Measurements from ENCODE around the gene PHLPP1.

DNA sequence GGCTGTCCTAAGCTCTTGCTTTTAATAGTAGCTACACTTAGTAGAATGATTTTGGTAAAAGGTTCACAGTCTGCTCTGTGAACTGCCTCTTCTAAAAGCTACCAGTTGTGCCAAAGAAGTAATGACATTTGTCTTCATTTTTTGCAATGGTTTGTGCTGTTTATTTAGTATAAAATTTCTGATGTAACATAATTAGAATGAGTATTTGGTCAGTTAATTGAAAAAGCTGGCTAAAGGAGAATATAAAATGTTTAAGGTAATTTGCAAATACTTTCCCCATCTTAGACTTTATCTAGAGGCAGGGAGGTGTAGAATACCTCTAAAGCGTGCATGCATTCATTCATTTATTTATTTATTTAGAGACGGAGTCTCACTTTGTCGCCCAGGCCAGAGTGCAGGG, 71.3 kb downstream of the PHLPP1 start:
- TF ChIP-seq POLR2A (IDR thresholded peaks at IDR 0.05), result no peak
- TF ChIP-seq, protein P1, sequence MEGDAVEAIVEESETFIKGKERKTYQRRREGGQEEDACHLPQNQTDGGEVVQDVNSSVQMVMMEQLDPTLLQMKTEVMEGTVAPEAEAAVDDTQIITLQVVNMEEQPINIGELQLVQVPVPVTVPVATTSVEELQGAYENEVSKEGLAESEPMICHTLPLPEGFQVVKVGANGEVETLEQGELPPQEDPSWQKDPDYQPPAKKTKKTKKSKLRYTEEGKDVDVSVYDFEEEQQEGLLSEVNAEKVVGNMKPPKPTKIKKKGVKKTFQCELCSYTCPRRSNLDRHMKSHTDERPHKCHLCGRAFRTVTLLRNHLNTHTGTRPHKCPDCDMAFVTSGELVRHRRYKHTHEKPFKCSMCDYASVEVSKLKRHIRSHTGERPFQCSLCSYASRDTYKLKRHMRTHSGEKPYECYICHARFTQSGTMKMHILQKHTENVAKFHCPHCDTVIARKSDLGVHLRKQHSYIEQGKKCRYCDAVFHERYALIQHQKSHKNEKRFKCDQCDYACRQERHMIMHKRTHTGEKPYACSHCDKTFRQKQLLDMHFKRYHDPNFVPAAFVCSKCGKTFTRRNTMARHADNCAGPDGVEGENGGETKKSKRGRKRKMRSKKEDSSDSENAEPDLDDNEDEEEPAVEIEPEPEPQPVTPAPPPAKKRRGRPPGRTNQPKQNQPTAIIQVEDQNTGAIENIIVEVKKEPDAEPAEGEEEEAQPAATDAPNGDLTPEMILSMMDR (IDR thresholded peaks at IDR 0.05), result no peak
